ENCODE results near the gene UPK3BL2.
"Not testable (repeated sequence)": the region's sequence is repeated elsewhere in the genome, so short reads cannot be mapped to it uniquely, and the experiment has no call there.

UPK3BL2 gene

GRCh38 chr7:102493220-102493935 lies 50.1 kb downstream of the UPK3BL2 start:
- DNase-seq = not testable (repeated sequence)

- peak; percentile 55 for DNase-seq
These were observed 52.9 kb downstream of the UPK3BL2 start for GRCh38 chr7:102490529-102491075.

All from T-helper 9 cell (primary cell).